ENCODE data around the gene CEMIP.

CEMIP gene

DNA sequence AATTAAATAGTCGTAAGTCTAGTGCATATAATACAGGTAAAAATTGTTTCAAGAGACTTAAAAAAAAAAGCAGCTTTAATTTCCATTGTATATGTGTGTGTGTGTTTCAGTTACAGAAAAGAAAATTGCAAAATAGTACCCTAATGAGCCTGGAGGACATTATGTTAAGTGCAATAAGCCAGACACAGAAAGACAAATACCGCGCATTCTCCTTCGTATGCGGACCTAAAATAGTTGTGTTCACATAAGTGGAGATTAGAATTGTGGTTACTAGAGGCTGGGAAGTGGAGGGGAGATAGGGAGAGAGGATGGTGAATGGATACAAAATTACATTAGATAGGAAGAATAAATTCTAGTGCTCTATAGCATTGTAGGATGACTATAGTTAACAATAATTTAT is 206.8 kb downstream of the CEMIP start:
- Histone ChIP-seq H3K36me3 (replicated peaks; ENCODE audit: insufficient read depth, low read length) (no peaks in the 10 kb centered on the region), H4K20me1 (ENCODE audit: insufficient read depth, low read length) (peaks cover 6% of the 10 kb centered on the region; the same call in 1 of the 2 replicates), H3K27ac (ENCODE audit: low read length) (no peak overlapping the region), H3K4me2 (ENCODE audit: low read depth, low read length) (no peak overlapping the region), H3K9me2 (replicated peaks; ENCODE audit: insufficient read depth, low read length) (no peaks in the 10 kb centered on the region), H3K4me3 (ENCODE audit: low read length) (no peak overlapping the region), H3K27me3 (replicated peaks; ENCODE audit: insufficient read depth, low read length) (no peaks in the 10 kb centered on the region), H2AFZ (ENCODE audit: low read length) (no peak overlapping the region), H3K9me3 (replicated peaks; ENCODE audit: insufficient read depth, low read length) (no peaks in the 10 kb centered on the region), H3K9ac (ENCODE audit: low read length) (no peak overlapping the region), H3K4me1 (ENCODE audit: low read length) (peaks cover 14% of the 10 kb centered on the region), H3F3A (ENCODE audit: insufficient read depth, low read length) (peaks cover 5% of the 10 kb centered on the region; the same call in 1 of the 2 replicates), H3K79me2 (ENCODE audit: low read length) (peaks cover 76% of the 10 kb centered on the region)
- TF ChIP-seq EZH2 (optimal IDR thresholded peaks at IDR 0.05; ENCODE audit: low read depth, low read length), result no peak
- TF ChIP-seq CTCF (IDR thresholded peaks at IDR 0.05; ENCODE audit: low read length), result no peak
- TF ChIP-seq EZH2phosphoT487 (IDR thresholded peaks at IDR 0.05; ENCODE audit: low read length), result no peak
- DNase-seq, result no peak

DNA sequence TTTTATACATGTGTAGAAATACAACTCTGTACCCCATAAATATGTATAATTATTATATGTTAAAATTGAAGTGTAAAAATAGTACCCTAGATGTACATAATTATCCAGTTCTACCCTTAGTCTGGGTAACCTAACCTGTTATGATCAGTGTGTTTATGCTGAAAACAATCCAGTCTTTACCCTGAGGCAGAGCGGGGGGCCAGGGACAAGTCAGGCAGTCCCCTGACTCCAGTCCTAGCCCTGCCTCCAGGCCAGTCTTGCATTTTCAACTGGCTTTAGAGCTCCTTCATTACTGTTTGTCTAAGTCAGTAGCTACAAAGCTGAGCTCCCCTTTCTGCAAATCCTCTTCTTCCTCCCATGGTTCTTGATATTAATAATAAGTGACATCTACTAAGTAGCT is 207.3 kb downstream of the CEMIP start:
- H3K79me2 ChIP-seq (ENCODE audit: low read length), result peaks cover 76% of the 10 kb centered on the region
- peaks cover 6% of the 10 kb centered on the region; the same call in 1 of the 2 replicates for H4K20me1 ChIP-seq (ENCODE audit: insufficient read depth, low read length)
- no peak overlapping the region for H2AFZ ChIP-seq (ENCODE audit: low read length)
- no peak overlapping the region for H3K4me2 ChIP-seq (ENCODE audit: low read depth, low read length)
- H3K4me3 ChIP-seq (ENCODE audit: low read length), result no peak overlapping the region
- no peak for TF ChIP-seq EZH2phosphoT487 (IDR thresholded peaks at IDR 0.05; ENCODE audit: low read length)
- TF ChIP-seq EZH2 (optimal IDR thresholded peaks at IDR 0.05; ENCODE audit: low read depth, low read length), result no peak
- no peak for TF ChIP-seq CTCF (IDR thresholded peaks at IDR 0.05; ENCODE audit: low read length)
- H3K27ac ChIP-seq (ENCODE audit: low read length), result no peak overlapping the region
- no peaks in the 10 kb centered on the region for H3K9me2 ChIP-seq (replicated peaks; ENCODE audit: insufficient read depth, low read length)
- no peaks in the 10 kb centered on the region for H3K9me3 ChIP-seq (replicated peaks; ENCODE audit: insufficient read depth, low read length)
- no peak for DNase-seq
- H3K9ac ChIP-seq (ENCODE audit: low read length), result no peak overlapping the region
- H3K4me1 ChIP-seq (ENCODE audit: low read length), result peaks cover 20% of the 10 kb centered on the region
- H3K27me3 ChIP-seq (replicated peaks; ENCODE audit: insufficient read depth, low read length), result no peaks in the 10 kb centered on the region
- H3F3A ChIP-seq (ENCODE audit: insufficient read depth, low read length), result peaks cover 5% of the 10 kb centered on the region; the same call in 1 of the 2 replicates
- no peaks in the 10 kb centered on the region for H3K36me3 ChIP-seq (replicated peaks; ENCODE audit: insufficient read depth, low read length)

DNA sequence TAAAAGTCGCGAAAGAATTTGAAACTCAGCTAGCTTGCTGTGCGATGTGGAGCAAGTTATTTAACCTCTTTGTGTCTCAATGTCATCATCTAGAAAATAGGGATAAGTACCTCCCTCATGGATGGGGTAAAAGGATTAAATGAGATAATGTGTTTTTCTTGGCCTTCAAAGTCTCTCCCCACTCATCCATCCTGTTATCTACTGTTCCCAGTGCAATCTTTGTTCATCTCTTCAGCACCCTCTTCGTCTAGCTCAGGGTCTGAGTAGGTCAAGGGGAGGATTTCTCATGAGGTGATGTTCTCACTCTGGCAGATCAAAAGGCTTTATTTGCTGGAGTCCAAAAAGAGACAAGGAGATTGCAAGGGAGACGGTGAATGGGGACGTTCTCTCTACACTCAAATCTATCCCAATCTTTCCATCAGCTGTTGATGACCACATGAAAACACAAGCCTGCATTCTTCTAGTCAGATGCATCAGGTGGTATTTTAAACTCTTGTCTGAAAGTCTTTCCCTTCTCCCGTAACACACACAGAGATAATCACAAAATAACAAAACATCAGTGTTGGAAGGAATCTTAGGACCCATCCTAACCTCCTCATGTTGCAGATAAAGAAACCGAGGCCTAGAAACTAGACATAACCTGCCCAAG is 209.1 kb downstream of the CEMIP start:
- Histone ChIP-seq H3K4me1 (ENCODE audit: low read length) (peaks cover 24% of the 10 kb centered on the region), H3K9me3 (replicated peaks; ENCODE audit: insufficient read depth, low read length) (no peaks in the 10 kb centered on the region), H2AFZ (ENCODE audit: low read length) (no peak overlapping the region), H3K9ac (ENCODE audit: low read length) (peak overlapping the region; percentile 90; the same call in 1 of the 2 replicates), H3K27me3 (replicated peaks; ENCODE audit: insufficient read depth, low read length) (no peaks in the 10 kb centered on the region), H3F3A (ENCODE audit: insufficient read depth, low read length) (peaks cover 5% of the 10 kb centered on the region; the same call in 1 of the 2 replicates), H3K4me3 (ENCODE audit: low read length) (peak overlapping the region; percentile 97), H3K4me2 (ENCODE audit: low read depth, low read length) (peak overlapping the region; percentile 82), H3K9me2 (replicated peaks; ENCODE audit: insufficient read depth, low read length) (no peaks in the 10 kb centered on the region), H3K79me2 (ENCODE audit: low read length) (peaks cover 61% of the 10 kb centered on the region), H3K27ac (ENCODE audit: low read length) (no peak overlapping the region), H3K36me3 (replicated peaks; ENCODE audit: insufficient read depth, low read length) (no peaks in the 10 kb centered on the region), H4K20me1 (ENCODE audit: insufficient read depth, low read length) (peaks cover 2% of the 10 kb centered on the region; the same call in 1 of the 2 replicates)
- TF ChIP-seq EZH2 (optimal IDR thresholded peaks at IDR 0.05; ENCODE audit: low read depth, low read length), result no peak
- no peak for TF ChIP-seq CTCF (IDR thresholded peaks at IDR 0.05; ENCODE audit: low read length)
- no peak for TF ChIP-seq EZH2phosphoT487 (IDR thresholded peaks at IDR 0.05; ENCODE audit: low read length)
- no peak for DNase-seq

Data from MM.1S (cell line).